GM23248 (cell line): ENCODE measurements around the gene RHEB.

Experiments
- EZH2 ChIP-seq: fragments of 200-600 bp; sonication (generic); IDR thresholded peaks from 2 replicates; pipeline ENCODE4 v1.6.1; 2018; ENCODE audit warnings: antibody characterized with exemption, mild to moderate bottlenecking; ENCODE audit not compliant: insufficient read depth, poor library complexity, severe bottlenecking
- EZH2phosphoT487 ChIP-seq: fragments of 200-600 bp; sonication (generic); IDR thresholded peaks from 2 replicates; pipeline ENCODE4 v1.6.1; 2018; ENCODE audit warnings: antibody characterized with exemption, moderate library complexity, mild to moderate bottlenecking, low read depth; ENCODE audit not compliant: insufficient read depth

DNA sequence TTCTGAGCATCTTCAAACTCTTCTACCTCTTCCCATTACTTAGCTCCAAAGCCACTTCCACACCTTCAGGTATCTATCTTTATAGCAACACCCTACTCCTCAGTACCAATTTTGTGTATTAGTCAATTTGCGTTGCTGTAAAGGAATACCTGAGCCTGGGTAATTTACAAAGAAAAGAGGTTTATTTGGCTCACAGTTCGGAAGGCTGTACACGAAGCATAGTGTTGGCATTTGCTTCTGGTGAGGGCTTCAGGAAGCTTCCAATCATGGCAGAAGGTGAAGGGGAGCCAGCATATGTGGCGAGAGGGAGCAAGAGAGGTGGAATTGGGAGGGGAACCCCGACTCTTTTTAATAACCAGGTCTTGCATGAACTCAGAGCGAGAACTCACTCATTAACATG is 62.2 kb downstream of the RHEB start:
- TF ChIP-seq EZH2 (no peak), EZH2phosphoT487 (no peak)
